GM21619 (cell line): ENCODE measurements around the gene ILKAP.

Experiments used
- ATAC-seq: cut with Tn5 transposase; IDR thresholded peaks from one replicate; pipeline ENCODE4 v1.9.1; 2021; ENCODE audit not compliant: unreplicated experiment

Gene ILKAP, protein sequence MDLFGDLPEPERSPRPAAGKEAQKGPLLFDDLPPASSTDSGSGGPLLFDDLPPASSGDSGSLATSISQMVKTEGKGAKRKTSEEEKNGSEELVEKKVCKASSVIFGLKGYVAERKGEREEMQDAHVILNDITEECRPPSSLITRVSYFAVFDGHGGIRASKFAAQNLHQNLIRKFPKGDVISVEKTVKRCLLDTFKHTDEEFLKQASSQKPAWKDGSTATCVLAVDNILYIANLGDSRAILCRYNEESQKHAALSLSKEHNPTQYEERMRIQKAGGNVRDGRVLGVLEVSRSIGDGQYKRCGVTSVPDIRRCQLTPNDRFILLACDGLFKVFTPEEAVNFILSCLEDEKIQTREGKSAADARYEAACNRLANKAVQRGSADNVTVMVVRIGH

DNA sequence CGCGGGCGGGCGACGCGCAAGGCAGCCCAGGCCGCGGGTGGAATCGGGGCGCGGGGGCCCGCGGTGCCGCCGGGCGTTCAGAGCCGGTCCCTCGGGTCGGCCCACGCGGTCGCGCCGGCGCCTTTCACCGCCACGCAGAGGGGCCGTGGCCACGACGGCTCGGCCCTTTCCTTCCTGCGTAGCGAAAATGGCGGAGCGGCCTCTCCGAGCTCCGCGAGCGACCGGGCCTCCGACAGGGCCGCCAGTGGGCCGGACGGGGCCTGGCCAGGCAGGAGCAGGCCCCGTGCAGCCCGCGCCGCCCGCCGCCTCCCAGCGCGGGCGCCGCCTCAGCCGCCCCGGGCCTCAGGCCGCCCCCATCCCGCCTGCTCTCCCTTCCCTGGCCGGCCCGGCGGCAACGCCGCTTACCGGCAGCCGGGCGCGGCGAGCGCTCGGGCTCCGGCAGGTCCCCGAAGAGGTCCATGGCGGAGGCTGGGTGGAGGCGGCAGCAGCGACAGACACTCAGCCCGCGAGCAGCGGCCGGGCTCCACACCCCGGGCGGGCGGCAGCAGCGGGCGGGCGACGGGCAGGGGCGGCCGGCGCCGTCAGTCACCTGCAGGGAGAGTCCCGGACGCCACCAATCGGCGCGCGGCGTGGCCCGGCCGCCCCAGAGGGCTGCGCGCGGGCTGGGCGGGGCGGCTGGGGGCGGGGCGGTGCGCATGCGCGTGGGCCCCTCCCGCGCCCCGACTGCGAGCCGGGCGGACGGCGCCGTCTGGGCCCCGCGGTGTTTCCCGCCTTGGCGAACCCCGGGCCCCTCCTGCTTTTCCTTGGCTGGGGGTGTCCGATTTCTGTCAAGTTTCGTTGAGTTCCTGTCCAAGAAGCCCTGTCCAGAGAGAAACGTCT lies at the start of gene ILKAP:
TSS of gene ILKAP (minus strand) at position 602 of the 879 bp plus-strand sequence. CDS start at position 460, 142 bp downstream.
- ATAC-seq: peak; percentile 95

DNA sequence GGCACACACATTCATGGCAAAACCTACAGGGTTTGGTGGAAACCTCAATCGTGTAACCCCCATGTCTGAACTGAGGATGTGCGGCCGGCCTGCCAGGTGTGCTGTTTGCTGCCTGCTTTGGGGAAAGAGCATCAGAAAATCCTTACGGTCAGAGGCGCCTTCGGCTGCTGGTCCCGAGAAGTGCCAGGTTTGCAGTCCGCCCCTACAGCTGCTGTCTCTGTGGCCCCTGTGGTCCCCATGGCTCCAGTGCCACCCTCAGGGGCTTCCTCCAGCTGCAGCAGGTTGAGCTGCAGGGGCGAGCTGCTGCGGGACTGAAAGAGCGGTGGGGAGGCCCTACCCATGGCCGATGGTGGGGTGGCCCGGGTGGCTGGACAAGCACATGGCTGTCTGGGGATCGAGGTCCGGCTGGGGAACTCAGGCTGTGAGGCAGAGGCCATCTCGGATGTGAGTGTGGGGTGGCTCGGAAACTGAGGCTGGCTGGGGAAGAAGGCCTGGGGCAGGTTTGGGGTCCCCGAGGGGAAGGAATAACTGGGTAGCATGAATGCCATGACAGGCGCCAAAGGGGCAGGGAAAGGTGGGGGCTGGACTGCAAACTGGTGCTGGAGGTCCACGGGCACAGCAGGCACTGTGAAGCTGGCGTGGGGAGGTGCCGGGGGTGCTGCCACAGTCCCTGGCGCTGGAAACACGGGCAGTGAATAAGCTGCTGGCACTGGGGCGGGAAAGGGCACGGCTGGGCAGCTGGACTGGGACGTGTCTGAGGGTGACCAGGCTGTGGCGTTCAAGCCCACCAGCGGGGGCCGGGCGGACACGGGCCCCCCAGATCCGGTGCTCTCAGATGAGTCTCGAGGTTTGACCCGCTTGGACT lies 49.5 kb upstream of the ILKAP start:
- ATAC-seq: no peak

DNA sequence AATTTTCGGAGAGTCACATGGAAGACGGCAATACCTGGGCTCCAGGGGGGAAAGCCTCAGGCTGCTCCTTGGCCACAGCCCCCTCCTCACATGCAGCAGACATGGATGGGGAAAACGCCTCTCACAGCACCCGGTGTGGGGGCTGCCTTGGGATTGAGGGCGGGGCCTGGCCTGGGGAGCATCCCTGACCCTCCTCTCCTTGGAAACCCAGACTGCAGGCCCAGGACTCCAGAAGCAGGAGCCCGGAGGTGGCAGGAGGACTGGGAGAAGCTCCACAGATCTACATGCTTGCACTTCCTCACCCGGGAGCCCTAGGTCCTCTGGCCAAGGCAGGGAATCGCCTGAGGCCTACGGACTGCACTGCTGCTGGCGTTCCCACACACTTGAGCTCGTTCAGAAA lies 48.5 kb upstream of the ILKAP start:
- no peak for ATAC-seq

DNA sequence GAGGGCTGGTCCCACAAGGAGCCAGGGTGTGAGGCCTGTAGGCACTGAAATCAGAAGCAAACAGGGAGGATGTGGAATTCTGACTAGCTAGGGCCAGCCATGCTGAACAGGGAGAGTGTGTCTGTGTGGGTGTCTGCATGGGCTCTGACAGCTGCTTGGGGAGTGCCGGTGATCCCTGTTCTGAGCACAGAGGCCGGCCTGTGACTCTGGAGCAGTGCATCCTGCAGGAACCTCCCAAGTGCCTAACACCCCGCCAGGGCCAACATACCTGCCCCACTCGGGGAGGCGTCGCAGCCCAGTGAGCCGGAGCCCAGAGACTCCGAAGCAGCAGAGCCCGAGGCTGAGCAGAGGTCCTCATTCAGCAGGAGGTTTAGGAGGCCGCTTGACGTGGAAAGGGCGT lies 47.8 kb upstream of the ILKAP start:
- no peak for ATAC-seq

DNA sequence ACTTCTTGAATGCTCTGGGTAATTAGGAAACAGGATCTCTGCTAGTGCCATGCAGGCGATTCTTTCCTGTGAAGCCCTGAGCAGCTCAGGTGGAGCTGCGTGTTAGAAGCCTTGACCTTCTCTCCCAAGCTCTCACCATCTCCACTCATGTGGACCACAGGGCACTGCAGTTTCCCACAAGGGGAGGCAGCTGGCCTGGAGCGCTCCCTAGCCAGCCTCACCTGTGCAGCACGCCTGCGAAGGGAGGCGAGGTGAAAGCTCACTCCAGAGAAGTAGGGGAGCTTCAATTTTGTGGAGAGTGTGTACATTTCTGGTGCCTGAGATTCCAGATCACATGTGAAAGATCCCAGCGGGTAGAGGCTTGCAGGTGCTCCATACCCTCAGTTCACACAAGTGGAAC lies 47.4 kb upstream of the ILKAP start:
- no peak for ATAC-seq

DNA sequence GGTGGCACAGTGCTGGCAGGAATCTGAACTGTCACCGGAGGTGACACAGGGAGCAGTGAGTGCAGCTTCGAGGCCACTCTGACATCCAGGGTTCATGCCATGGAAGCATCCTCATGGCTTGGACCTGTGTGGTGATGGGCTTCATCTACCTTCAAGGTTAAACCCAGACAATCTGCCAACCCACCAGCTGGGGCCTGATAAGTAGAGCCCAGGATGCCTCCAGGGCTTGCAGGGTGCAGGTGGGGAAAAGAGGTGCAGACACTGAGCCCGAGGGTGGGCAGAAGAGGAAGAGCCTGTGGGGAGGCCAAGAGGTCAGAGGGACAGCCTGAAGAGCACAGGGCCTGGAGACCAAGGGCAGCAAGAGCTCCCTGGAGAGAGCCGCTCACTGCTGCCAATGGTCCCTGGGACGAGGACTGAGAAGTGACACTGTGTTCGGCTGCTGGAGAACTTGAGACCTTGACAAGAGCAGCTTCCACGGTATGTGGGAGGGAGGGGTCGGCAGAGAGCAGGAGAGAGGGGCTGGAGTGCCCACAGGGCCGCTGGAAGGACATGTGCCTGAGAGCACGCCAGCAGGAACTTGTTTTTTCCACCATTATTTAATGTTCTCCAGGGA lies 44.5 kb upstream of the ILKAP start:
- no peak for ATAC-seq

DNA sequence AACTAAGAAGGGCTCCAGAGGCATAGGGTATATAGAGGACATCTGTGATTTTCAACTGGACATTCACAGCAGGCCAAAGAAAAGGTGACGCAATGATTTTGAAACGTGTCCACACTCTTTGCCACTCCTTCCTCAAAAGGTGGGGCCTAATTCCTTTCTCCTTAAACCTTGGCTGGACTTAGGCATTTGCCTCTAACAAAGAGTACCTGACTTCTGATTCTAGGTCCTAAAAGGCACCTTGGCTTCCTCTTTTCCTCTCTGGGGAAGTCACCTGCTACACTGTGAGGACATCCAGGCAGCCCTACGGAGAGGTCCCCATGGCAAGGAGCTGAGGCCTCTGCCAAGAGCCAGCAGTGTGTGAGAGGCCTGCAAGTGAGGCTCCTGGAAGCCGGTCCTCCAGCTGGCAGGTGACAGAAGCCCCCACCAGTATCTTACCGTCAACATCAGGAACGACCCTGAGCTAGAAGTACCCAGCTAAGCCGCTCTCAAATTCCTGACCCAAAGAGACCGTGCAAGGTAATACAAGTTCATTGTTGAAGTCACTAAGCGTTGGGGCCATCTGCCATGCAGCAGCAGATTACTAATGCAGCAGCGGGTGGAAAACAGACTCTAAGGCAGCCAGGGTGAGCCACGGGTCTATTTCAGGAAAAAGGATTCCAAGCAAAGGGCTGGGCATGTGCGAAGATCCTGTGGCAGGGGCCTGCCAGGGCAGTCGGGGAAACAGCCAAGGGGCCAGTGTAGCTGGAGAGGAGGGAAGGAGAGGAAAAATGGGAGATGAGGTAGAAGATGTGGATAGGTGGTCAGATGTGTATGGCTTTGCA lies 43.7 kb upstream of the ILKAP start:
- no peak for ATAC-seq

DNA sequence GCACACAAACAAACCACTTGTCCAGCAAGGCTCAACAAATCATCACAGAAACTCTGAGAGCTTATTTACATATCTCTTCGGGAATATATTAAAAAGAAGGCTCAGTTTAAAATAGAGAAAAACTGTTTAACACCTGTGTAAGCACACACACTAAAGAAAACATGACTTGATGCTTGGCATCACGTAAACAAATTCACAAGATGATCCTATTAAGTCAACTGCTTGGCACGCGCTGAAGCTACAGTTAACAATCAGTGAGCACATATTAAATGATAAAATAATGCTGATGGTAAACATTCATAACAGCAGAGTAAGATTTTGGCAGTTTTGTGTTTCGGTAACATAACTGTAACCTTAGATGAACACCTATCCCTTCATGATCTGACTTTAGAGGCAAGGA lies 40.7 kb upstream of the ILKAP start:
- no peak for ATAC-seq

DNA sequence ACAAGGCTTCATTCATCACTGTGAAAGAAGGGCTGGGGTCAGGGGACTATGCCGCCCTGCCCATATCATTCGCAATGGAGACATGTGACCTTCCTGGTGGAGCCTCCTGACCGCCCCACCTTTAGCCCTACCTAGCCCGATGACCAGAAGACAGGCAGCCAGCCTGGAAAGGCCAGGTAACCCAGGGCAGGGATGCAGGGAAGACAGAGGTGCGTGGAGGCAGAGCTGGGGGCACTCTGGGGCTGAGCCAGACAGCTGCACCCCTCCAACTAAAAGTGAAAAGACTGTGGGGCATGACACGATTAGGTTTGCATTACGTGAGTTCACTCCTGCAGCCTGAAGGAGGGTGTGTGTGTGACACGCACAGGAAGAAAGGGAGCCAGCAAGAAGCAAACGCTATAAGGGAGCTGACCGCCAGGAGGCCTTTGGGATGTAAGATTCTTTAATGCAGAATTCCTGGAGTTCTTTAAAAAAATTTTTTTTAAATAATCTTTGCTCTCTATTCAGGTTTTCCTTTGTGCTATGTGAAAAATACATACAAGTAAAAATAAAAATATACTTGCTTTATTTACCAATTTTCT lies 40.1 kb upstream of the ILKAP start:
- ATAC-seq: no peak

DNA sequence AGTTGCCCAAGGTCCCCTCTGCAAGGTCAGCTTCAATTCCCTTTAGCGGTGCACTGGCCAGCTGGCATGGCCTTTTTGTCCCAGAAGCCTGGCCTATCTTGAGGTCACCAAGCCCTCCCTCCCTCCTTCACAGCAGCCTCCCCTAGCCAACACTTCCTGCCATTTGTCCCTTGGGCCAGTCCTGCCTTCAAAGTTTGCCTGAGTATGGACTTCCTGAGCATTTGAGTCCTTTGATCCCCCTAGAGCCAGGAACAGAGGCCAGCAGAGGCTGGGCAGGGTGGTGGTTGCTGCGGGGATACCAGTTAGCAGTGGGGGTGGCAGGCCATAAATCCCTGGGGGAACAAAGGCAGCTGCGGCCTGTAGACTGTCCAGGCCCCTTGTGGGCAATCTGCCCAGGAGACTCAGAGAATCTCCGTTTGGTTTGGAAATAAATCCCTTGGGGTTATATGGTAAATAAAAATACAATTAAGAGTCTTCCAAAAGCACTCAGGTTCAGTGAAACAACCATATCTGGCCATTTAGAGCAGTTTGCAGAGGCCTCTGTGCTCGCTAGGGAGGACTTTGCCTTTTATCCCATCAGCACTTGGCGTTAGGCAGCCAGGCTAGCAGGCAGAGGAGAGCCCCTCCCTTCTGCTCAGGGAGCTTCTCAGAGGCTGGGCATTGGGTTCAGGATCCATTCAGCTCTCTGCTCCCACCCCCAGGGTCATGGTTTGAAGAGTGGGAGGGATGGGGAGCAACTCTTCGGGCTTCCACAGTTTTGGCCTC lies 39.4 kb upstream of the ILKAP start:
- ATAC-seq: no peak

DNA sequence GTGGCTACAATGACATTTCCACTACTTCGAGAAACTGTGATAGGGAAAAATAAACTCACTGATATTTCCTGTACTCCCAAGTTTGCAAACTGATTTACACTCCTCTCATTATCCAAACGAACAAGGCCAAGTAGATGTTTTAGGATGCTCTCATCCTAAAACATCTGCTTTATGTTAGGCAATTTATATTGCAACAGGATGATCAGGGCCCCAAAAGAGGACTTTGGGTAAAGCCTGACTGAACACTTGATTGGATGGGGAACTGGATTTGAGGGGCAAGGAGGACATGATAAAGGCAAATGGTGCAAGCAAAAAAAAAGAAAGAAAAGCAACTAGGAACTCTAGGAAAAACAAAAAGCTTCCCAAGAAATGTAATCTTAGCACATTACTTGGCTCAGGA lies 38.5 kb upstream of the ILKAP start:
- ATAC-seq: no peak

DNA sequence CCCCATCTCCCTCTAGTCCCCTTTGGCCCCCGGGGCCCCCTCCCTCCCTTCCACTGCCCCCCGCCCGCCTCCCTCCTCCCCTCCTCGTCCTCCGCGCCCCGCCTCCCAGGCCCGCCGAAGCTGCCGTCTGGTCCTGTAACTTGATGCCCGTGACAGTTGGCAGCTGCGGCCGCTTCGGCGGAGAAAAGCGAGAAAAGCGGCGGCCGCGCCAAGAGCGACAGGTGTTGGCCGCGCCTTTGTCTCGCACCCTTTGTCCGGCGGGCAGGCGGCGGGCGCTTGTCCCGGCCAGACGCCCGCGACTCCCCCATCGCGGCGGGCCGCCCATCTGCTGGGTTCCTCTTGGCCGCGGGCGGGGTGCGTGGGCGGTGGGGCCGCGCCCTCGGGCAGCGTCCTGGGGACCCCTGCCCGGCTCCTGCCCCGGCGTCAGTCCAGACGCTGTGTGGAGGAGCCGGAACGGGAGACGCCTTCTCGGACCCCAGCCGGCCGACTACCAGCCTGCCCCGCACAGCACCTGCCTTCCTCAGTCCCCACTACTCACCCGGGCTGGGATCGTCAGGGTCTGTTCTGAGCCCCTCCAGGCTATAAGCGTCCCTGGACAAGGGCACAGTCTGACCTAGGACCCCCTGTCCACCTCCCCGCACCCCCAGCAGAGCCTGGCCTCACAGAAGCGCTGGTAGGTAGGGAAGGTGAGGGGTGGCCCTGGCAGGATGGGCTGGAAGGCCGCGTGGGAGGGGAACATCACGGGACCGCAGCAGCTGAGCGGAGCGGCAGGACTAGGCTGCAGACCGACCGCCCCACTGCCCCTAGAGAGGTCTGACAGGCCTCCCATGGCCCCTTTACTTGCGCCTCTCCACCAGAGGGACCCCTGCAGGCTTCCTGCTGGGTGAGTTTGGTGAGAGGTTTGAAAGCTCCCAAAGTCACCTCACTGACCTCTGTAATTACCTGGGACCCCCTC lies 37.5 kb upstream of the ILKAP start:
- no peak for ATAC-seq

DNA sequence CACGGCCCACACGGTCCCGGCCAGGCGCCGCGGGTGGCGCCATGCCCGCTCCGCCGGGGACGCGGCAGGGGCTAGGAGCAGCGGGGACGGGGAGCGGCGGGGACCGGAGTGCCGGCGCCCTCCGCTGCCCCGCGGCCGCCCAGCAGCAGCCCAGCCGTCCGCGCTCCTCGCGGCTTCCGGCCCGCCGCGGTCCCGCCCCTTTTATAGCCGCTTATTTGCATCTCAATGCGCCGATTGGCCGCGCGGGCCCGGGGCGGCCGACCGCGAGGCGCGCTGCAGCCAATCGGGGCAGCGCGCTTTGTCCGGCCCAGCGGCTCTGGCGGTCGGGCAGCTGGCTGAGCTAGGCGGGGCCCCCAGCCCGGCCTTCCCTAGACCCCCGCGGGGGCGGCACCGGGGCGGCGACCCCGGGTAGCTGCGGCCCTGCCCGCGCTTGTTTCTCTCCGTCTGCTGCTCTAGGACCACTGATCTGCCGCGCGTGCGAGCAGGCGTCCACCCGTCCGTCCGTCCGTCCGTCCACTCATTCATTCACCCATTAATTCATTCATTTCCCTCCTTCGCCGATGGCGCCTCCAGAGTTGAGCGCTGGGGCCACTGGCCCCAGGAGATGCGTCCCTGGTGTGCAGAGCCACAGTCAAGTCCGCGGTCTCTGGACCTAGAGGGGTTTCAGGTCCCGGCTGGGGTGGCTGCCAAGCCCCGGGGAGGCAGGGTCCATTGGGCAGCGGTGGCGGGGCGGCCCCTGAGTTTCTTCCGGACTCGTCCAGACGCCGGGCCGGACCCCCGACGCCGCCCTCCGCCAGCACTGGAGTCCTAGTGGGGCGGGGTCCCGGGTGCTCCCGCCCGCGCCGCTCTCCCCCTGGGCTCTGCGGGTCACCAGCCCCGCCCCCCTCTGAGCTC lies 36.6 kb upstream of the ILKAP start, which contains the start of gene HES6:
TSS of gene HES6 (minus strand) at position 176 of the 894 bp plus-strand sequence. CDS start at position 43, 133 bp downstream.
- ATAC-seq: peak; percentile 90

DNA sequence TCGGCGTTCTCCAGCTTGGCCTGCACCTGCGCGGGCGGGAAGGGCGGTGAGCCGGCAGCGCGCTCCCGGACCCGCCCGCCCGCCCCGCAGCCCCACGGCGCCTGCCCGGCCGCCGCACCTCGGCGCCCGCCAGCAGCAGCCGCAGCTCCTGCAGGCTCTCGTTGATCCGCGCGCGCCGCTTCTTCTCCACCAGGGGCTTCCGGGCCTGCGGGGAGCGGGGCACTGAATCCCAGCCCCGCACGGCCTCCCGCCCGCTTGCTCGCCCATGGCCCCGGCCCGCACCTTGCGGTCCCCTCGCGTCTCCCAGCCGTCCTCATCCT lies 36.0 kb upstream of the ILKAP start:
- ATAC-seq: no peak

DNA sequence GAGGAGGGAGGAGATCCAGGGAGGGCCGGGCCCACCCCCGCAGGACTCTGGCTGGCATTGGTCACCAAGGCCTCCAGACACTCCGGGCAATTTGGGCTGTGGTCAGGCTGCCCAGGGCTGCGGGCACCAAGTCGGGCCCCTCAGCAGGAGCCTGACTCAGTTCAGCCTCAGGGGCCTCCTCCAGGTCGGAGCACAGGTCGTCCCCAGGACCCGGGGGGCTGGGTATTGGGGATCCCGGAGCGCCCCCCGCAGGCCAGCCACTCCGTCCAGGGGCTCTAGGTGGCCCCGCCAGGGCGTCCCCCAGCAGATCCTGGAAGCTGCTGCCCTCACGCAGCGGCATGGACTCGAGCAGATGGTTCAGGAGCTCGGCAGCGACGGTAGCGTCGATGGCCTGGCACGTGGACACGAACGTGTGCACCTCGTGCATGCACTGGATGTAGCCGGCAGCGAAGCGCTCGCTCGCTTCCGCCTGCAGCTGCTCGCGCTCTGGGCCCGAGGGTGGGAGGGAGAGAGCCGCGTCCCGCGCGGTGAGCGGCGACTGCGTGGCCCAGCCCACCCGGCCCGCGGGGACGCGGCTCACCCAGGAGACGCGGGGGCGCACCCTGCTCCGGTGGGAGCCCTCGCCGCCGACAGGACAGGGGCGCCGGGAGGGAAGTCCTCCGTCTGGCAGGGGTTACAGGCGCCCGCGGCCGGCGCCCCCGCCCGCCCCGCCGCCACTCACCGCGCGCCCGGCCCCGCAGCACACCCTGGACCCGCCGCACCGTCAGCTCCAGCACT lies 35.5 kb upstream of the ILKAP start:
- no peak for ATAC-seq

DNA sequence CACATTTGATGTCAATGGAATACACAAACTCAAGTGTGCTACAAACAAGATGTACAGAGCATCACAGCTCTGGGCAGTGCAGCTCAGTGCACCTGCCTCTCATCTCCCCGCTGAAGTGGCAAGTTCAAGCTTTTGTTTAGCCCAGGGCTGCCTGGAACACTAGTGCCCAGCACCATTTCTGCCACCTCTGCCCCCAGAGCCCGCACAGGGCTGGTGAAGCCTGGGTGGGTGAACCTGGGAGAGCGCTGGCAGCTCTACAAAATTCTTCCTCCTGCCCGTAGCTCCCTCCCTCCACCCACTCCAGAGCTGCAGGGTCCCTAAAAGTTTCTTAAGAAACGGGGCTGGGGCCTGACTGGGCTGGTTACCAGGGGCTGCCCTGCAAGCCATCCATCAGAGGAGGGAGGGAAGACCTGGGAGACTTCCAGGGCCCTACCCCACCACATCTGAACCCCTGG lies 34.8 kb upstream of the ILKAP start:
- ATAC-seq: no peak
